HG03135 (cell line): ENCODE measurements around the gene FATE1.

Experiments
- ATAC-seq: cut with Tn5 transposase; IDR thresholded peaks from one replicate; pipeline ENCODE4 v1.9.1; 2021; ENCODE audit warnings: mild to moderate bottlenecking, moderate library complexity; ENCODE audit not compliant: unreplicated experiment

Gene FATE1

DNA sequence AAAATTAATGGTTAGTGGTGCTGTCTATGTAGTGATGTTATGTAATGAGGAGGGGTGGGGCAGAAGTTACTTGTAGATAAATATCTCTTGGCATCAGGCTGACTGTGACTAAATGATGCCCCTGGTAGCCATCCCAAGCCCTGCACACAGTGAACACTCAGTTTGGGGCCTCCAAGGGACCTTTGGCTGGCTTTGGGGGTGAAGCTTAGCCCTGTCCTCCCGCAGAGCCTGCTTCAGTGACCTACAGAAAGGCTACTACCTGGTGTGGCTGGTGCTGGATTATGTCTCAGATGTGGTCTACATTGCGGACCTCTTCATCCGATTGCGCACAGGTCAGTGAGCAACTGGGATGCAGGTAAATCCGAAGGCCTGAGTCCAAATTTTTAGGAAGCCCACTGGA lies 26.5 kb downstream of the FATE1 start:
- ATAC-seq: no peak

GRCh38 chrX:151743651-151744470 lies 28.0 kb downstream of the FATE1 start:
- ATAC-seq: no peak

- ATAC-seq: no peak
These were observed 29.8 kb downstream of the FATE1 start for GRCh38 chrX:151745651-151746050.

DNA sequence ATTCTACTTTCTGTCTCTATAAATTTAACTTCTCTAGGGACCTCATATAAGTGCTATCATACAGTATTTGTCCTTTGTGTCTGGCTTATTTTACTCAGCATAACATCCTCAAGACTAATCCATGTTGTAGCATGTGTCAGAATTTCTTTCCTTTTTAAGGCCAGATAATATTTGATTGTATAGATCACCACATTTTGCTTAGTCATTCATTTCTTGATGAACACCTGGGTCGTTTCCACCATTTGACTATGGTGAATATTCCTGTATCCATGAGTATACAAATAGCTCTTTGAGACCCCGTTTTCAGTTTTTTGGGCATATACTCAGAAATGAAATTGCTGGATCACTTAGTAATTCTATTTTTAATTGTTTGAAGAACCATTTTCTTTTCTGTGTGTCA lies 30.7 kb downstream of the FATE1 start:
- no peak for ATAC-seq

DNA sequence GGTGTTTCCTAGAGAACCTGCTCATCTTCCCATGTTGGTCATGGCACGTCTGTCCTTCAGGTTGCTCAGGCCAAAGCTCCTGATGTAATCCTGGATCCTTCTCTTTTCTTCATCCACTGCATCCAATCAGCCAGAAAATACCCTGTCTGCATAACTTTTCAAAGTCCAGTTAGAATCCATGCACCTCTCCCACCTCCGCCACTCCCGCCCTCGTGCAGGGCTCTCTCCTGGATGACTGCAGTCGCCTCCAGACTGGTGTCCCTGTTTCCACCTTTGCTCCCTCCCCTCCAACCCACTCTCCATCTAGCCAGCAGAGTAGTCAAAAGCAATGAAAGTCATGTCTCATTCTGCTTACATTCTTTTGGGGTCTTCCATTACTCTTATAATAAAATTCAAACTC lies 34.7 kb downstream of the FATE1 start:
- no peak for ATAC-seq

DNA sequence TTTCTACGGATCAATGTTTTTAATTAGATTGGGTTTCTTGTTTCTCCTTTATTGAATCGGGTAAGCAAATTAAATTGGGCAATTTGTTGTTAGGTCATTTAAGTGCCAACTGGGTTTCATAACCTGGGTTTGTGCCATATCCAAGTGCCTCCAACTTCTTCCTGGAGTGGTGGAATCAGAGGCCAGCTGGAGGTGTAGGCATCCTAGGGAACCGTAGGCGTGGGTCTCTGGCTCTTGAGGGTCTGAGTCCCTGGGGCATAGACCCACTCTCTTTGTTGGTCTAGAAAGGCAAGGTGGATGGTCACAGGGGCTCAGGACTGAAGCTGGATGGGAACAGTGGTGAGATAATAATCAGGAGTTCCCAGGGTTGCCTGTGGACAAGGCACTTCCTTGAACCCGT lies 37.0 kb downstream of the FATE1 start:
- no peak for ATAC-seq

- ATAC-seq: no peak
These were observed 37.6 kb downstream of the FATE1 start for GRCh38 chrX:151753313-151754046.

DNA sequence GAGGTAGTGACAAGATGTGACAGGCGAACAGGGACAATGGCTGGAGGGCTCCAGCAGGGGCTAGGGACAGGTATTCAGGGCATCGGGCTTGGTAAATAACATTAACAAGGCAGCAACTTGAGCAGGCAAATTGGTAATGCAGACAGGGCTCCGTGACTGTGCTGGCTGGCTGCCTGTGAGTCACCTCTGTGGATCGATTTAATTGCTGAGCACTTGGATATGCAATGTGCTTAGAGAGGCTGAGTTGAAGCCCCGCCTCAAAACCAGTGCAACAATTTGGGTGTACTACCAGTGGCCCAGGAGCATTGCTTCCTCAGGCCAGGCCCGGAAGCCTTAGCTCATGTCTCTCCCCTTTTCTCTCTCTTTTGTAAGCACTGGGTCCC lies 38.2 kb downstream of the FATE1 start:
- no peak for ATAC-seq

DNA sequence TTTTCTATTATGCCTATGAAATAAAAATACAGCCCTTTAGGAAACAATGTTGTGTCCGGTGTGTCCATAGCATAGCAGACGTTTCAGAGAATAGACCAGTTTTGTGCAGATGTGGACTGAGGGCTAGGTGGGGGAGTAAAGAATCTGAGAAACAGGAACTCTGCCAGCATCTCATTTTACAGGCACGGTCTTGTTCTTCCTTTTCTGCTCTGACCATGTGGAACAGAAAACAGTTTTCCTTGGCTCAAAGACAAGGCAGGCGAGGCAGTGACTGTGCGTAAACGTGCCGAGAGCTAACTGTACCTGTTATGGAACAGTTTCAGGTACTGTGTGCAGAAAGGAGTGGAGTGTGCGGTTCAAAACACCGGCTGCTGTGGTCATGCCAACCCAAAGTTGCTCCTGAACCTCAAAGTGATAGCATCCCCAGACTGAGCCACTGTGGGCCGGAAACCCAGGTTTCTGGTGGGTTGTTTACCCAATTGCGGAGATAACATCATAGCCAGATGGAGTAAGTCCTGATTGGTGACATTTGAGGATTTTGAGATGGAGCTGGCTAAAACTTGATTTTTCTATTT lies 38.9 kb downstream of the FATE1 start:
- ATAC-seq: no peak

GRCh38 chrX:151759041-151759708 lies 43.3 kb downstream of the FATE1 start:
- ATAC-seq: no peak

DNA sequence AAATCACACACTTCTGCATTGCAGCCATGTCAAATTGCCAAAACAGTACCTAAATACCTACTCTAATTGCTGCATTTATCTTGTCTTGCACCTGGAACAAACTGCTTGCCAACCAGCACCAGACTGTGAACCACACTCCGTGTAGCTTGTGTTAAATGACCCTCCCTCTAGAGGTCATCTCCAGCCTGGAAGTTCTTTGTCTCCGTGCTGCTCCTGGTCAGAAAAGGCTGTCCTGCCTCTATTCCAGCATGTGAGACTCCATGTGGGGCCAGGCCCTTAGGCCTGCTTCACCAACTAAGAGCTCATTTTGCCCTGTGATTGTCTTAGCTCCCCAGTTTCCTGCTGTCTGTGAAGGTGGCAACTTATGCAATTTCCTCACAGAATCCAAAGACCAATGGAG lies 47.0 kb downstream of the FATE1 start:
- no peak for ATAC-seq

- no peak for ATAC-seq
These were observed 47.9 kb downstream of the FATE1 start for GRCh38 chrX:151763711-151764110.

- ATAC-seq: no peak
These were observed 49.2 kb downstream of the FATE1 start for GRCh38 chrX:151765026-151765425.

DNA sequence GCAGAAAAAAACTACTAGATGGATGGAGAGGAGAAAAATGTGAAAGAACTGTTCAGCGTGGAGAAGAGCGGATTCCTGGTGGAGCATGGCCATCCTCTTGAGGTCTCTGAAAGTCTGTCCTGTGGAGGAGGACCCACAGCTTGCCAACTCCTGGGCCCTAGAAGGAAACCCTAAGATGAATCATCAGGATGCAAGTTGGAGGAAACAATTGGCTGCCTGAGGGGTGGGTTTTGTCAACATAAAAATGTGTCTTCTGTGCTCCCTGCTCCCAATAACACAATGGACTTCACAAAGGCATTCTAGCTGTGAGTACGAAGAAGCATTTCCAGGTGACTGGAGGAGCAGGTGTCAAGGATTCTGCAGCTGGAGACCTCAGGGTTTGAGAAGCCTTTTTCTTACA lies 55.9 kb downstream of the FATE1 start:
- no peak for ATAC-seq
